ENCODE measurements around the gene LTC4S.

The LTC4S gene

GRCh38 chr5:179817890-179818745 is 24.3 kb downstream of the LTC4S start:
- Histone ChIP-seq H3K9me3 (ENCODE audit: control insufficient read depth in 1 of 2, low read length in 2 of 2) (no peaks in the 10 kb centered on the region), H3K4me1 (ENCODE audit: control insufficient read depth in 1 of 2, insufficient read depth in 2 of 2, low read length in 2 of 2) (peaks cover 35 to 45% of the 10 kb centered on the region in 2 donors)

GRCh38 chr5:179818746-179819295 is 25.0 kb downstream of the LTC4S start:
- H3K9ac ChIP-seq (ENCODE audit: low read depth in 1 of 2, low read length in 2 of 2), result peak overlapping the region; percentile 70 to 79
- no peaks in the 10 kb centered on the region for H3K9me3 ChIP-seq (ENCODE audit: control insufficient read depth in 1 of 2, low read length in 2 of 2)
- peak overlapping the region; percentile 63 to 71 for H3K4me3 ChIP-seq (ENCODE audit: low read depth in 1 of 2, low read length in 2 of 2)
- H3K27ac ChIP-seq (ENCODE audit: low read depth, low read length), result peak overlapping the region; percentile 99
- H3K4me1 ChIP-seq (ENCODE audit: control insufficient read depth in 1 of 2, insufficient read depth in 2 of 2, low read length in 2 of 2), result peaks cover 36 to 52% of the 10 kb centered on the region in 2 donors
- no peaks in the 10 kb centered on the region for H3K27me3 ChIP-seq (ENCODE audit: control insufficient read depth in 1 of 2, insufficient read depth in 2 of 2, low read length in 2 of 2)
- peaks cover 14 to 15% of the 10 kb centered on the region in 2 donors for H3K36me3 ChIP-seq (ENCODE audit: control insufficient read depth in 1 of 2, insufficient read depth in 2 of 2, low read length in 2 of 2)

More at GRCh38 chr5:179817890-179818745, 24.3 kb downstream of the LTC4S start:
- Histone ChIP-seq H3K9ac (ENCODE audit: low read depth in 1 of 2, low read length in 2 of 2) (peak overlapping the region; percentile 70 to 79), H3K36me3 (ENCODE audit: control insufficient read depth in 1 of 2, insufficient read depth in 2 of 2, low read length in 2 of 2) (peaks cover 8 to 11% of the 10 kb centered on the region in 2 donors), H3K27me3 (ENCODE audit: control insufficient read depth in 1 of 2, insufficient read depth in 2 of 2, low read length in 2 of 2) (no peaks in the 10 kb centered on the region), H3K4me3 (ENCODE audit: low read depth in 1 of 2, low read length in 2 of 2) (peak overlapping the region; percentile 63 to 71), H3K27ac (ENCODE audit: low read depth, low read length) (peak overlapping the region; percentile 95)

GRCh38 chr5:179819296-179820126 is 25.7 kb downstream of the LTC4S start:
- Histone ChIP-seq H3K4me3 (ENCODE audit: low read depth in 1 of 2, low read length in 2 of 2) (peak overlapping the region; percentile 74 to 88), H3K27me3 (ENCODE audit: control insufficient read depth in 1 of 2, insufficient read depth in 2 of 2, low read length in 2 of 2) (no peaks in the 10 kb centered on the region), H3K9me3 (ENCODE audit: control insufficient read depth in 1 of 2, low read length in 2 of 2) (no peaks in the 10 kb centered on the region), H3K27ac (ENCODE audit: low read depth, low read length) (peak overlapping the region; percentile 99), H3K36me3 (ENCODE audit: control insufficient read depth in 1 of 2, insufficient read depth in 2 of 2, low read length in 2 of 2) (peaks cover 21 to 22% of the 10 kb centered on the region in 2 donors), H3K9ac (ENCODE audit: low read depth in 1 of 2, low read length in 2 of 2) (peak overlapping the region; percentile 93 to 98), H3K4me1 (ENCODE audit: control insufficient read depth in 1 of 2, insufficient read depth in 2 of 2, low read length in 2 of 2) (peaks cover 41 to 59% of the 10 kb centered on the region in 2 donors)

- Histone ChIP-seq H3K27me3 (ENCODE audit: control insufficient read depth in 1 of 2, insufficient read depth in 2 of 2, low read length in 2 of 2) (no peaks in the 10 kb centered on the region), H3K9ac (ENCODE audit: low read depth in 1 of 2, low read length in 2 of 2) (peak overlapping the region; percentile 93 to 98), H3K4me3 (ENCODE audit: low read depth in 1 of 2, low read length in 2 of 2) (peak overlapping the region; percentile 74 to 88), H3K4me1 (ENCODE audit: control insufficient read depth in 1 of 2, insufficient read depth in 2 of 2, low read length in 2 of 2) (peaks cover 47 to 65% of the 10 kb centered on the region in 2 donors), H3K9me3 (ENCODE audit: control insufficient read depth in 1 of 2, low read length in 2 of 2) (no peaks in the 10 kb centered on the region), H3K27ac (ENCODE audit: low read depth, low read length) (peak overlapping the region; percentile 99), H3K36me3 (ENCODE audit: control insufficient read depth in 1 of 2, insufficient read depth in 2 of 2, low read length in 2 of 2) (peaks cover 27 to 28% of the 10 kb centered on the region in 2 donors)
Measured at GRCh38 chr5:179820127-179820482, 26.3 kb downstream of the LTC4S start.

GRCh38 chr5:179820483-179821297 is 26.9 kb downstream of the LTC4S start, which contains the start of gene SQSTM1:
TSS of gene SQSTM1 (plus strand) at chr5:179820905. CDS start at chr5:179820937, 32 bp downstream.
- Histone ChIP-seq H3K36me3 (ENCODE audit: control insufficient read depth in 1 of 2, insufficient read depth in 2 of 2, low read length in 2 of 2) (peaks cover 33 to 34% of the 10 kb centered on the region in 2 donors), H3K4me1 (ENCODE audit: control insufficient read depth in 1 of 2, insufficient read depth in 2 of 2, low read length in 2 of 2) (peaks cover 53 to 70% of the 10 kb centered on the region in 2 donors), H3K27ac (ENCODE audit: low read depth, low read length) (peak within 1 kb of the TSS; percentile 99), H3K9me3 (ENCODE audit: control insufficient read depth in 1 of 2, low read length in 2 of 2) (no peaks in the 10 kb centered on the region), H3K9ac (ENCODE audit: low read depth in 1 of 2, low read length in 2 of 2) (peak within 1 kb of the TSS; percentile 93 to 98), H3K4me3 (ENCODE audit: low read depth in 1 of 2, low read length in 2 of 2) (peak within 1 kb of the TSS; percentile 88 to 93), H3K27me3 (ENCODE audit: control insufficient read depth in 1 of 2, insufficient read depth in 2 of 2, low read length in 2 of 2) (no peaks in the 10 kb centered on the region)

- H3K4me1 ChIP-seq (ENCODE audit: control insufficient read depth in 1 of 2, insufficient read depth in 2 of 2, low read length in 2 of 2), result peaks cover 55 to 77% of the 10 kb centered on the region in 2 donors
Measured at GRCh38 chr5:179821298-179822058, 27.7 kb downstream of the LTC4S start.

GRCh38 chr5:179822059-179822432 is 28.3 kb downstream of the LTC4S start:
- H3K27ac ChIP-seq (ENCODE audit: low read depth, low read length), result no peak overlapping the region
- H3K9me3 ChIP-seq (ENCODE audit: control insufficient read depth in 1 of 2, low read length in 2 of 2), result no peaks in the 10 kb centered on the region
- H3K4me1 ChIP-seq (ENCODE audit: control insufficient read depth in 1 of 2, insufficient read depth in 2 of 2, low read length in 2 of 2), result peaks cover 60 to 82% of the 10 kb centered on the region in 2 donors
- peak overlapping the region; percentile 18 to 98 for H3K9ac ChIP-seq (ENCODE audit: low read depth in 1 of 2, low read length in 2 of 2)
- peak overlapping the region; percentile 88 to 93 for H3K4me3 ChIP-seq (ENCODE audit: low read depth in 1 of 2, low read length in 2 of 2)
- H3K27me3 ChIP-seq (ENCODE audit: control insufficient read depth in 1 of 2, insufficient read depth in 2 of 2, low read length in 2 of 2), result no peaks in the 10 kb centered on the region
- H3K36me3 ChIP-seq (ENCODE audit: control insufficient read depth in 1 of 2, insufficient read depth in 2 of 2, low read length in 2 of 2), result peaks cover 39 to 45% of the 10 kb centered on the region in 2 donors

More at GRCh38 chr5:179821298-179822058, 27.7 kb downstream of the LTC4S start:
- Histone ChIP-seq H3K4me3 (ENCODE audit: low read depth in 1 of 2, low read length in 2 of 2) (peak overlapping the region; percentile 88 to 93), H3K36me3 (ENCODE audit: control insufficient read depth in 1 of 2, insufficient read depth in 2 of 2, low read length in 2 of 2) (peaks cover 36 to 39% of the 10 kb centered on the region in 2 donors), H3K9me3 (ENCODE audit: control insufficient read depth in 1 of 2, low read length in 2 of 2) (no peaks in the 10 kb centered on the region), H3K27me3 (ENCODE audit: control insufficient read depth in 1 of 2, insufficient read depth in 2 of 2, low read length in 2 of 2) (no peaks in the 10 kb centered on the region), H3K9ac (ENCODE audit: low read depth in 1 of 2, low read length in 2 of 2) (peak overlapping the region; percentile 93 to 98), H3K27ac (ENCODE audit: low read depth, low read length) (peak overlapping the region; percentile 99)

- no peaks in the 10 kb centered on the region for H3K9me3 ChIP-seq (ENCODE audit: control insufficient read depth in 1 of 2, low read length in 2 of 2)
- H3K4me3 ChIP-seq (ENCODE audit: low read depth in 1 of 2, low read length in 2 of 2), result peak overlapping the region; percentile 88 to 93
- no peaks in the 10 kb centered on the region for H3K27me3 ChIP-seq (ENCODE audit: control insufficient read depth in 1 of 2, insufficient read depth in 2 of 2, low read length in 2 of 2)
- H3K27ac ChIP-seq (ENCODE audit: low read depth, low read length), result no peak overlapping the region
- H3K36me3 ChIP-seq (ENCODE audit: control insufficient read depth in 1 of 2, insufficient read depth in 2 of 2, low read length in 2 of 2), result peaks cover 41 to 49% of the 10 kb centered on the region in 2 donors
- peaks cover 64 to 83% of the 10 kb centered on the region in 2 donors for H3K4me1 ChIP-seq (ENCODE audit: control insufficient read depth in 1 of 2, insufficient read depth in 2 of 2, low read length in 2 of 2)
- peak overlapping the region; percentile 18 to 98 for H3K9ac ChIP-seq (ENCODE audit: low read depth in 1 of 2, low read length in 2 of 2)
Measured at GRCh38 chr5:179822444-179822990, 28.7 kb downstream of the LTC4S start.

All from duodenal mucosa (tissue), 2 donors.